GM18502 (cell line): ENCODE data around the gene TENT5C.

Experiments used
- ATAC-seq: cut with Tn5 transposase; IDR thresholded peaks from one replicate; pipeline ENCODE4 v1.9.1; 2021; ENCODE audit warnings: mild to moderate bottlenecking; ENCODE audit not compliant: unreplicated experiment, poor library complexity

The TENT5C gene

GRCh38 chr1:117589544-117589943, 16.3 kb upstream of the TENT5C start:
- ATAC-seq, result no peak

GRCh38 chr1:117590273-117590925, 15.4 kb upstream of the TENT5C start:
- ATAC-seq, result no peak

GRCh38 chr1:117591252-117591651, 14.6 kb upstream of the TENT5C start:
- ATAC-seq, result no peak

GRCh38 chr1:117592155-117592554, 13.7 kb upstream of the TENT5C start:
- no peak for ATAC-seq

GRCh38 chr1:117594261-117594990, 11.4 kb upstream of the TENT5C start:
- ATAC-seq, result no peak

- no peak for ATAC-seq
Measured at GRCh38 chr1:117596023-117596720, 9.7 kb upstream of the TENT5C start.

- ATAC-seq, result no peak
Measured at GRCh38 chr1:117598489-117598888, 7.4 kb upstream of the TENT5C start.

- no peak for ATAC-seq
Measured at GRCh38 chr1:117599286-117600221, 6.3 kb upstream of the TENT5C start.

GRCh38 chr1:117600325-117600943, 5.4 kb upstream of the TENT5C start:
- no peak for ATAC-seq

GRCh38 chr1:117600966-117601365, 4.9 kb upstream of the TENT5C start:
- ATAC-seq, result no peak

GRCh38 chr1:117602862-117603261, 3.0 kb upstream of the TENT5C start:
- ATAC-seq, result no peak

- peak; percentile 38 for ATAC-seq
Measured at GRCh38 chr1:117605164-117605773, 579 bp upstream of the TENT5C start.

- ATAC-seq, result peak; percentile 14
Measured at GRCh38 chr1:117606649-117607430, 992 bp downstream of the TENT5C start.

- no peak for ATAC-seq
Measured at GRCh38 chr1:117607471-117607870, 1.6 kb downstream of the TENT5C start.

GRCh38 chr1:117608115-117608615, 2.3 kb downstream of the TENT5C start:
- ATAC-seq, result no peak

- ATAC-seq, result no peak
Measured at GRCh38 chr1:117608758-117609157, 2.9 kb downstream of the TENT5C start.

GRCh38 chr1:117609471-117609911, 3.6 kb downstream of the TENT5C start:
- ATAC-seq, result no peak

GRCh38 chr1:117610036-117610435, 4.2 kb downstream of the TENT5C start:
- no peak for ATAC-seq
